ENCODE data around the gene VPREB1.
"Not testable (repeated sequence)": the region's sequence is repeated elsewhere in the genome, so short reads cannot be mapped to it uniquely, and the experiment has no call there.

DNA sequence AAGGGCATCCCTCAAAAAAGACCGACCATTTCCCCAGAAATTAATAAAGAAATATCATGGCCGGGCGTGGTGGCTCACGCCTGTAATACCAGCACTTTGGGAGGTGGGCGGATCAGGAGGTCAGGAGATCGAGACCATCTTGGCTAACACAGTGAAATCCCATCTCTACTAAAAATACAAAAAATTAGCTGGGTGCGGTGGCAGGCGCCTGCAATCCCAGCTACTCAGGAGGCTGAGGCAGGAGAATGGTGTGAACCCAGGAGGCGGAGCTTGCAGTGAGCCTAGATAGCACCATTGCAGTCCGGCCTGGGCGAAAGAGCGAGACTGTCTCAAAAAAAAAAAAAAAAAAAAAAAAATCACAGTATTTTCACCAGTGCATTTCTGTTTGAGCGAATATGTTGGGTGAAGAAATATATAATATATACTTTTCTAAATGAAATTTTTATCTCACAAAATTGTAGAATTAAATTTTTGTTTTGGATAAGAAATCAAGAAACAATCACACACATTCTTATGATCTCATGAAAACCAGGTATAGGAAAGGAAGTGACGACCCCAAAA is 35.4 kb upstream of the VPREB1 start:
- TF ChIP-seq, protein P1, sequence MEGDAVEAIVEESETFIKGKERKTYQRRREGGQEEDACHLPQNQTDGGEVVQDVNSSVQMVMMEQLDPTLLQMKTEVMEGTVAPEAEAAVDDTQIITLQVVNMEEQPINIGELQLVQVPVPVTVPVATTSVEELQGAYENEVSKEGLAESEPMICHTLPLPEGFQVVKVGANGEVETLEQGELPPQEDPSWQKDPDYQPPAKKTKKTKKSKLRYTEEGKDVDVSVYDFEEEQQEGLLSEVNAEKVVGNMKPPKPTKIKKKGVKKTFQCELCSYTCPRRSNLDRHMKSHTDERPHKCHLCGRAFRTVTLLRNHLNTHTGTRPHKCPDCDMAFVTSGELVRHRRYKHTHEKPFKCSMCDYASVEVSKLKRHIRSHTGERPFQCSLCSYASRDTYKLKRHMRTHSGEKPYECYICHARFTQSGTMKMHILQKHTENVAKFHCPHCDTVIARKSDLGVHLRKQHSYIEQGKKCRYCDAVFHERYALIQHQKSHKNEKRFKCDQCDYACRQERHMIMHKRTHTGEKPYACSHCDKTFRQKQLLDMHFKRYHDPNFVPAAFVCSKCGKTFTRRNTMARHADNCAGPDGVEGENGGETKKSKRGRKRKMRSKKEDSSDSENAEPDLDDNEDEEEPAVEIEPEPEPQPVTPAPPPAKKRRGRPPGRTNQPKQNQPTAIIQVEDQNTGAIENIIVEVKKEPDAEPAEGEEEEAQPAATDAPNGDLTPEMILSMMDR (IDR thresholded peaks at IDR 0.05), result not testable (repeated sequence)
- not testable (repeated sequence) for TF ChIP-seq ZFX (IDR thresholded peaks at IDR 0.05; ENCODE audit: borderline replicate concordance)

All from 22Rv1 (cell line).